OCI-LY7 (cell line): ENCODE results near the gene OR6C65. TPM values are rescaled to one million over a fixed set of nuclear protein-coding genes. Genes with fewer than 3 reads are reported as not detected.
"Not testable (repeated sequence)": the region's sequence is repeated elsewhere in the genome, so short reads cannot be mapped to it uniquely, and the experiment has no call there.

Experiments
- Bru-seq: library from RNA; stranded (reverse); fragments of 400-500 nt; gene quantifications from one replicate; lab custom pipeline; 2021; lab: Mats Ljungman, UMichigan
- BruChase-seq, 2 experiments: library from RNA; stranded (reverse); fragments of 400-500 nt; gene quantifications; one replicate each; lab custom pipeline; 2021; lab: Mats Ljungman, UMichigan
- BruUV-seq: library from RNA; stranded (reverse); fragments of 400-500 nt; replicated peaks from 2 replicates; lab custom pipeline; 2021; lab: Mats Ljungman, UMichigan
- CTCF ChIA-PET: fragments of 300-600 bp; sonication (Branson Sonifier 250); formaldehyde crosslinking; loops from one replicate; lab custom pipeline; 2022; ENCODE audit warnings: antibody characterized with exemption; ENCODE audit not compliant: unreplicated experiment; lab: Charles Lee
- POLR2A ChIA-PET: fragments of 300-600 bp; sonication (Branson Sonifier 250); formaldehyde crosslinking; loops from one replicate; lab custom pipeline; 2022; ENCODE audit warnings: antibody characterized with exemption; lab: Charles Lee
- DNase-seq: peaks from one replicate; pipeline ENCODE4 v3.0.0-alpha.2; 2015; ENCODE audit warnings: low spot score
- H2AFZ ChIP-seq: fragments of 200-600 bp; sonication (generic), shearing (Covaris generic); 2 replicates; pipeline ENCODE4 v1.6.1; 2014; ENCODE audit warnings: mild to moderate bottlenecking, antibody characterized with exemption, low read length, moderate library complexity
- H3K27ac ChIP-seq: fragments of 200-600 bp; sonication (generic); 2 replicates; pipeline ENCODE4 v1.5.1; 2014; ENCODE audit warnings: mixed run types, low read depth, mild to moderate bottlenecking, moderate library complexity, low read length, inconsistent platforms; ENCODE audit not compliant: poor library complexity, severe bottlenecking
- H3K36me3 ChIP-seq: fragments of 200-600 bp; sonication (generic); 2 replicates; pipeline ENCODE4 v1.6.1; 2014; ENCODE audit warnings: mild to moderate bottlenecking, antibody characterized with exemption, low read length, moderate library complexity, mixed read lengths; ENCODE audit not compliant: insufficient read depth
- H3K4me1 ChIP-seq: fragments of 200-600 bp; sonication (generic); 2 replicates; pipeline ENCODE4 v1.5.1; 2014; ENCODE audit warnings: mild to moderate bottlenecking, low read length; ENCODE audit not compliant: insufficient read depth, poor library complexity, severe bottlenecking
- H3K4me2 ChIP-seq: fragments of 200-600 bp; sonication (generic); 2 replicates; pipeline ENCODE4 v1.6.1; 2014; ENCODE audit warnings: mild to moderate bottlenecking, low read length
- H3K4me3 ChIP-seq: fragments of 200-600 bp; sonication (generic); 2 replicates; pipeline ENCODE4 v1.5.1; 2014; ENCODE audit warnings: mild to moderate bottlenecking, low read depth, low read length; ENCODE audit not compliant: poor library complexity, severe bottlenecking
- H3K79me2 ChIP-seq: fragments of 200-600 bp; sonication (generic); 2 replicates; pipeline ENCODE4 v1.6.1; 2016; ENCODE audit warnings: low read depth, mild to moderate bottlenecking, low read length, moderate library complexity, mixed read lengths; ENCODE audit not compliant: insufficient read depth
- H3K9me2 ChIP-seq: fragments of 200-600 bp; sonication (generic); 2 replicates; pipeline ENCODE4 v1.6.1; 2016; ENCODE audit warnings: mild to moderate bottlenecking, low read length, mixed read lengths; ENCODE audit not compliant: insufficient read depth
- H3K9me3 ChIP-seq: fragments of 200-600 bp; sonication (generic); 2 replicates; pipeline ENCODE4 v1.6.1; 2014; ENCODE audit warnings: mild to moderate bottlenecking, mixed run types, low read length, mixed read lengths
- H4K20me1 ChIP-seq: fragments of 200-600 bp; sonication (generic); 2 replicates; pipeline ENCODE4 v1.6.1; 2014; ENCODE audit warnings: mild to moderate bottlenecking, antibody characterized with exemption, low read length, moderate library complexity, mixed read lengths; ENCODE audit not compliant: insufficient read depth
- CTCF ChIP-seq: fragments of 200-600 bp; sonication (generic); conservative IDR thresholded peaks from 2 replicates; pipeline ENCODE4 v1.5.1; 2014; ENCODE audit warnings: mild to moderate bottlenecking, antibody characterized with exemption, low read length, moderate library complexity, mixed read lengths
- EZH2phosphoT487 ChIP-seq: fragments of 200-600 bp; sonication (generic); IDR thresholded peaks from 2 replicates; pipeline ENCODE4 v1.6.1; 2018; ENCODE audit warnings: low read depth, borderline replicate concordance, mild to moderate bottlenecking, mixed run types, antibody characterized with exemption, low read length, moderate library complexity, mixed read lengths
- intact Hi-C: fragments of 100-400 bp; cut with micrococcal nuclease; formaldehyde crosslinking; loops from one replicate; pipeline ENCODE4 v1.10.0; 2022; ENCODE audit not compliant: unreplicated experiment
- long read RNA-seq: library from polyadenylated mRNA; stranded (forward); transcript quantifications from one replicate; pipeline ENCODE4 v2.0.0, GENCODE V29; 2022
- total RNA-seq, 2 experiments: library from RNA; depleted of rRNA in 1 of 2; stranded (reverse); fragments of >200 nt in 1 of 2; shearing (Covaris generic) in 1 of 2; gene quantifications; 2 replicates each; pipeline ENCODE4 v1.2.3, GENCODE V29; 2014 to 2022

Gene OR6C65
- total RNA-seq (2014; rRNA removed; shearing (Covaris generic)) (not detected in 2 replicates), total RNA-seq (2022) (not detected in 2 replicates), Bru-seq, nascent RNA (not detected), BruChase-seq, experiment 1, labeled RNA remaining after a 6-hour chase (not detected), BruChase-seq, experiment 2, labeled RNA remaining after a 2-hour chase (not detected)
- long read RNA-seq = 0 reads

GRCh38 chr12:55400229-55400628 is at the start of gene OR6C65:
Gene OR6C65 (plus strand): TSS chr12:55400529. CDS start chr12:55400529, 0 bp downstream.
- no peaks in the 10 kb centered on the region for H4K20me1 ChIP-seq
- H3K4me2 ChIP-seq = no peak within 1 kb of the TSS
- no peaks in the 10 kb centered on the region for H3K36me3 ChIP-seq
- intact Hi-C loops = no loop called here
- no peaks in the 10 kb centered on the region for H3K79me2 ChIP-seq
- H3K4me3 ChIP-seq = no peak within 1 kb of the TSS
- BruUV-seq = no TSS peak
- H3K27ac ChIP-seq = no peak within 1 kb of the TSS
- CTCF ChIA-PET = no interaction called here
- POLR2A ChIA-PET = interaction anchor here (0.7 kb wide), 1 partner anchor 1373 kb away, joined by 5 read pairs; no protein-coding TSS in a partner anchor
- TF ChIP-seq CTCF (no peak), EZH2phosphoT487 (no peak)
- no peaks in the 10 kb centered on the region for H3K9me3 ChIP-seq
- no peaks in the 10 kb centered on the region for H3K9me2 ChIP-seq
- no peak for DNase-seq
- H3K4me1 ChIP-seq = no peaks in the 10 kb centered on the region
- no peak within 1 kb of the TSS for H2AFZ ChIP-seq

- H3K36me3 ChIP-seq, H3K9me2 ChIP-seq, H3K79me2 ChIP-seq, H3K4me2 ChIP-seq, POLR2A ChIA-PET, DNase-seq, H3K9me3 ChIP-seq, H3K27ac ChIP-seq, H3K4me1 ChIP-seq, intact Hi-C loops, CTCF ChIA-PET, H3K4me3 ChIP-seq, BruUV-seq, H4K20me1 ChIP-seq, H2AFZ ChIP-seq: not testable (repeated sequence)
Measured at GRCh38 chr12:55355338-55355737, 45.0 kb upstream of the OR6C65 start.

GRCh38 chr12:55362675-55363074 is 37.7 kb upstream of the OR6C65 start, which contains the start of gene OR6C75:
Gene OR6C75 (plus strand): TSS chr12:55362975. CDS start chr12:55365111, 2,136 bp downstream.
- Histone ChIP-seq H3K36me3 (no peaks in the 10 kb centered on the region), H4K20me1 (no peaks in the 10 kb centered on the region), H3K4me3 (no peak within 1 kb of the TSS), H3K27ac (no peak within 1 kb of the TSS), H3K79me2 (no peaks in the 10 kb centered on the region), H3K9me2 (no peaks in the 10 kb centered on the region), H2AFZ (no peak within 1 kb of the TSS), H3K9me3 (no peaks in the 10 kb centered on the region), H3K4me2 (no peak within 1 kb of the TSS), H3K4me1 (no peaks in the 10 kb centered on the region)
- no TSS peak for BruUV-seq
- no peak for TF ChIP-seq CTCF
- no peak for TF ChIP-seq EZH2phosphoT487
- ChIA-PET POLR2A (interaction anchor here (0.5 kb wide), 1 partner anchor 841 kb away, joined by 3 read pairs; no protein-coding TSS in a partner anchor), CTCF (no interaction called here)
- DNase-seq = no peak
- intact Hi-C loops = no loop called here
